Measurements from ENCODE around the gene MYO16.

The MYO16 gene

GRCh38 chr13:109126891-109127641, 497.7 kb downstream of the MYO16 start:
- no peak overlapping the region for H3K4me3 ChIP-seq (ENCODE audit: low read depth, low read length)
- CTCF ChIA-PET = no interaction called here
- no peaks in the 10 kb centered on the region for H3K4me1 ChIP-seq (ENCODE audit: control insufficient read depth, insufficient read depth, low read length)
- no peaks in the 10 kb centered on the region for H3K36me3 ChIP-seq (ENCODE audit: control insufficient read depth in 2 of 2, insufficient read depth in 1 of 2, low read length in 2 of 2)
- H3K27ac ChIP-seq (ENCODE audit: extremely low read depth, low read depth, low read length) = no peak overlapping the region
- no peak for TF ChIP-seq ZBTB7A (tag by site-specific recombination; IDR thresholded peaks at IDR 0.05; ENCODE audit: low read depth)
- TF ChIP-seq ZSCAN16 (tag by site-specific recombination; IDR thresholded peaks at IDR 0.05) = no peak
- no peak for TF ChIP-seq ZNF791 (tag by site-specific recombination; IDR thresholded peaks at IDR 0.05)
- TF ChIP-seq ZNF248 (tag by site-specific recombination; IDR thresholded peaks at IDR 0.05) = no peak
- TF ChIP-seq ZFP3 (tag by site-specific recombination; IDR thresholded peaks at IDR 0.05; ENCODE audit: low read depth) = no peak
- TF ChIP-seq AEBP2 (tag by site-specific recombination; IDR thresholded peaks at IDR 0.05; ENCODE audit: borderline replicate concordance) = no peak
- TF ChIP-seq ZNF555 (tag by site-specific recombination; conservative IDR thresholded peaks at IDR 0.05) = no peak
- no peak for TF ChIP-seq MEIS1 (CRISPR knock-in tag; IDR thresholded peaks at IDR 0.05; ENCODE audit: borderline replicate concordance)
- TF ChIP-seq ZNF221 (tag by site-specific recombination; IDR thresholded peaks at IDR 0.05; ENCODE audit: borderline replicate concordance) = no peak
- no peak for TF ChIP-seq KLF16 (tag by site-specific recombination; IDR thresholded peaks at IDR 0.05)
- no peak for TF ChIP-seq ZNF670 (tag by site-specific recombination; IDR thresholded peaks at IDR 0.05; ENCODE audit: low read depth)
- TF ChIP-seq ZNF311 (tag by site-specific recombination; IDR thresholded peaks at IDR 0.05; ENCODE audit: borderline replicate concordance) = no peak
- TF ChIP-seq EGR2 (tag by site-specific recombination; IDR thresholded peaks at IDR 0.05; ENCODE audit: low read depth) = no peak
- TF ChIP-seq ZNF692 (tag by site-specific recombination; IDR thresholded peaks at IDR 0.05) = no peak
- TF ChIP-seq ZNF645 (tag by site-specific recombination; IDR thresholded peaks at IDR 0.05) = no peak
- no peak for TF ChIP-seq ZNF274 (IDR thresholded peaks at IDR 0.05; ENCODE audit: low read length)
- no peak for TF ChIP-seq ZNF274 (tag by site-specific recombination; IDR thresholded peaks at IDR 0.05; ENCODE audit: borderline replicate concordance)
- TF ChIP-seq PBX3 (CRISPR knock-in tag; IDR thresholded peaks at IDR 0.05) = no peak
- no peak for TF ChIP-seq ZFP41 (tag by site-specific recombination; IDR thresholded peaks at IDR 0.05; ENCODE audit: borderline replicate concordance)
- POLR2A ChIA-PET = no interaction called here
- H3K9me3 ChIP-seq (ENCODE audit: control insufficient read depth, insufficient read depth, low read depth, low read length) = no peaks in the 10 kb centered on the region

DNA sequence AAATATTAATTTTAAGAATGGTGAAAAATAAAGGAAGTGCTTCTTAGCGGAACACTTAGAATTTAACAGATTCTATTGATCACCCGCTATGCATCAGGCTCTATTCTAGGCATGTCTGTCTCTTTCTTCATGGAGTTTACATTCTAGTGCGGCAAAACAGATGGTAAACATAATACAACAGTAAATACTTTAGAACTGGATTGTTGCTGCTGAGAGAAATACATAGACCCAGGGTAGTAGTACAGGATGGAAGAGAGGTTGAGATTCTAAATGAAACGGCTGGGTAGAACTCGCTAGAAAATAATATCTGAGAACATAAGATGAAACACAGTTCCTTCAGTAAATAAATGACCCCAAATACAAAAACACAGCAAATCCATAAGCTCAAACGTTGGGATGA, 498.7 kb downstream of the MYO16 start:
- Histone ChIP-seq H3K27ac (ENCODE audit: extremely low read depth, low read depth, low read length) (no peak overlapping the region), H3K36me3 (ENCODE audit: control insufficient read depth in 2 of 2, insufficient read depth in 1 of 2, low read length in 2 of 2) (no peaks in the 10 kb centered on the region), H3K4me1 (ENCODE audit: control insufficient read depth, insufficient read depth, low read length) (no peaks in the 10 kb centered on the region), H3K4me3 (ENCODE audit: low read depth, low read length) (no peak overlapping the region), H3K9me3 (ENCODE audit: control insufficient read depth, insufficient read depth, low read depth, low read length) (no peaks in the 10 kb centered on the region)
- ChIA-PET POLR2A (interaction anchor here (0.6 kb wide), 1 partner anchor 18 kb away, joined by 3 read pairs; no protein-coding TSS in a partner anchor), CTCF (no interaction called here)
- TF ChIP-seq ZNF274 (IDR thresholded peaks at IDR 0.05; ENCODE audit: low read length) (no peak), ZNF274 (tag by site-specific recombination; IDR thresholded peaks at IDR 0.05; ENCODE audit: borderline replicate concordance) (no peak), ZBTB17 (tag by site-specific recombination; IDR thresholded peaks at IDR 0.05) (no peak), ZNF24 (tag by site-specific recombination; IDR thresholded peaks at IDR 0.05) (no peak), ZNF433 (tag by site-specific recombination; IDR thresholded peaks at IDR 0.05; ENCODE audit: low read depth) (no peak), BCL11B (tag by site-specific recombination; IDR thresholded peaks at IDR 0.05; ENCODE audit: low read depth) (no peak)
- TF ChIP-seq, protein P1, sequence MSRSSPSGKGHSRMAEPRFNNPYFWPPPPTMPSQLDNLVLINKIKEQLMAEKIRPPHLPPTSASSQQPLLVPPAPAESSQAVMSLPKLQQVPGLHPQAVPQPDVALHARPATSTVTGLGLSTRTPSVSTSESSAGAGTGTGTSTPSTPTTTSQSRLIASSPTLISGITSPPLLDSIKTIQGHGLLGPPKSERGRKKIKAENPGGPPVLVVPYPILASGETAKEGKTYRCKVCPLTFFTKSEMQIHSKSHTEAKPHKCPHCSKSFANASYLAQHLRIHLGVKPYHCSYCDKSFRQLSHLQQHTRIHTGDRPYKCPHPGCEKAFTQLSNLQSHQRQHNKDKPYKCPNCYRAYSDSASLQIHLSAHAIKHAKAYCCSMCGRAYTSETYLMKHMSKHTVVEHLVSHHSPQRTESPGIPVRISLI (tag by site-specific recombination; IDR thresholded peaks at IDR 0.05) = no peak
- TF ChIP-seq, protein P2, sequence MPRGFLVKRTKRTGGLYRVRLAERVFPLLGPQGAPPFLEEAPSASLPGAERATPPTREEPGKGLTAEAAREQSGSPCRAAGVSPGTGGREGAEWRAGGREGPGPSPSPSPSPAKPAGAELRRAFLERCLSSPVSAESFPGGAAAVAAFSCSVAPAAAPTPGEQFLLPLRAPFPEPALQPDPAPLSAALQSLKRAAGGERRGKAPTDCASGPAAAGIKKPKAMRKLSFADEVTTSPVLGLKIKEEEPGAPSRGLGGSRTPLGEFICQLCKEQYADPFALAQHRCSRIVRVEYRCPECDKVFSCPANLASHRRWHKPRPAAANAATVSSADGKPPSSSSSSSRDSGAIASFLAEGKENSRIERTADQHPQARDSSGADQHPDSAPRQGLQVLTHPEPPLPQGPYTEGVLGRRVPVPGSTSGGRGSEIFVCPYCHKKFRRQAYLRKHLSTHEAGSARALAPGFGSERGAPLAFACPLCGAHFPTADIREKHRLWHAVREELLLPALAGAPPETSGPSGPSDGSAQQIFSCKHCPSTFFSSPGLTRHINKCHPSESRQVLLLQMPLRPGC (tag by site-specific recombination; IDR thresholded peaks at IDR 0.05) = no peak
- TF ChIP-seq, protein P3, sequence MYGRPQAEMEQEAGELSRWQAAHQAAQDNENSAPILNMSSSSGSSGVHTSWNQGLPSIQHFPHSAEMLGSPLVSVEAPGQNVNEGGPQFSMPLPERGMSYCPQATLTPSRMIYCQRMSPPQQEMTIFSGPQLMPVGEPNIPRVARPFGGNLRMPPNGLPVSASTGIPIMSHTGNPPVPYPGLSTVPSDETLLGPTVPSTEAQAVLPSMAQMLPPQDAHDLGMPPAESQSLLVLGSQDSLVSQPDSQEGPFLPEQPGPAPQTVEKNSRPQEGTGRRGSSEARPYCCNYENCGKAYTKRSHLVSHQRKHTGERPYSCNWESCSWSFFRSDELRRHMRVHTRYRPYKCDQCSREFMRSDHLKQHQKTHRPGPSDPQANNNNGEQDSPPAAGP (tag by site-specific recombination; IDR thresholded peaks at IDR 0.05) = no peak

Data from HEK293 (cell line).